HG03135 (cell line): ENCODE results near the gene SBF2.

Source experiments
- ATAC-seq: cut with Tn5 transposase; IDR thresholded peaks from one replicate; pipeline ENCODE4 v1.9.1; 2021; ENCODE audit warnings: mild to moderate bottlenecking, moderate library complexity; ENCODE audit not compliant: unreplicated experiment

SBF2 gene

DNA sequence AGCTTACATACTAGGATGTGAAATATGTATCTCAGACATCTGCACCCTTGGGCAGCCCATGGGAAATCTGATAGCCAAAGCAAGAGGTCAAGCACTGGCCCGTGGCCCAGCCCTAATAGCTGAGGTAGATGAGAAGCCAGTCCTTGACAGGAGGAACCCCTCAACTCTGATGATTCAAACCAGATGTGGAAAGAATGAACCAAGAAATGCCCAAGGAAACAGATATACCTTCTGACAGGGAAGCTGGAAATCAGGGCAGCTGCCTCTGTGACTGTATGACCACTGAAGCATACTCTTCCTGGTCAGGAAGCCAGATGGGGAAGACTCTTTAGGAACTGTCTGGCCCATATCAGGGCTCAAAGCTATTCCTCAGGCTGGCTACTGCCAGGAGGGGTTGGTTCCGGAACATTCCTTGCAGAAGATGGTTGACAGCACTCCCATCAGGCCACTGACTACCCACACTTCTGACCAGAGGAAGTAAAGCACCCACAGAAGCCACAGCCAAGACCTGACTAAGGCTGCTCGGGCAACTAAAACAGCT, 506.0 kb downstream of the SBF2 start:
- no peak for ATAC-seq

- no peak for ATAC-seq
Measured at GRCh38 chr11:9787260-9787659, 506.8 kb downstream of the SBF2 start.

GRCh38 chr11:9784602-9785315, 509.3 kb downstream of the SBF2 start:
- ATAC-seq = no peak

- ATAC-seq = no peak
Measured at GRCh38 chr11:9783986-9784385, 510.0 kb downstream of the SBF2 start.

- no peak for ATAC-seq
Measured at GRCh38 chr11:9780929-9781328, 513.1 kb downstream of the SBF2 start.

DNA sequence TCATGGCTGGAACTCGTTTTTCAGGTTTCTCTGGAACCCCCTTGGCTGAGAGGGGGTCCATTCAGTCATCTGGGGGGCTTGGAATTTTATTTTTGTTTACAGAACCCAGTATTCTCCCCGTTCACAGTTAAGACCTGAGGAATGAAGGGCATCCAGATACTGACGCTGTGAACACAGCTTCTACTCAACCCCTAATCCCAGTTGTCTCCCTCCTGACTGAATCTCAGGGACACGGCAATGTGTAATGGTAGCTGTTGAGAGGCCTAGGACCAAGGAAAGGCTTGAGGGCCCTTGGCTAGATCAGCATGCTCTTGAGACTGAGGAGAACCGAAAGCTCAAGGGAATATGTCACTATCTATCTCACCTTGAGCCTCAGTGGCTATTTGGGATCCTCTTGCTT, 516.5 kb downstream of the SBF2 start:
- ATAC-seq = no peak

DNA sequence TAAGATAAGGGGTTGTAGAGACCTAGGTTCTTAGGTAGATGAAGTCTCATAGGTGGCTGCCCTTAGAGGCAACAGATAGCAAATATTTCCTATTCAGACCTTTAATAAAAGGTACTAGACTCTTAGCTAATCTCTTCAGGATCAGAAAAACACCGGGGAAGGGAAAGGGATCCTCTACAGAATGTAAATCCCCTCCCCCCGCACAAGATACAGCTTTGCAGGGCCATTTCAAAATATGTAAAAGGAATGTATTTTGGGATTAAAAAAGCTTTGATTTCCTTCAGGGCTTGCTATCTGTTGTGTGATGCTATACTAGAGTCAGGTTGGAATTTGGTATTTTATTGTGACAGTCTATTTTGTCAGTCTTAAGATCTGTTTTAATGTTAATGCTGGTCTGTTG, 517.0 kb downstream of the SBF2 start:
- ATAC-seq = no peak

- ATAC-seq = no peak
Measured at GRCh38 chr11:9776203-9776602, 517.8 kb downstream of the SBF2 start.

GRCh38 chr11:9775398-9775779, 518.6 kb downstream of the SBF2 start:
- no peak for ATAC-seq

DNA sequence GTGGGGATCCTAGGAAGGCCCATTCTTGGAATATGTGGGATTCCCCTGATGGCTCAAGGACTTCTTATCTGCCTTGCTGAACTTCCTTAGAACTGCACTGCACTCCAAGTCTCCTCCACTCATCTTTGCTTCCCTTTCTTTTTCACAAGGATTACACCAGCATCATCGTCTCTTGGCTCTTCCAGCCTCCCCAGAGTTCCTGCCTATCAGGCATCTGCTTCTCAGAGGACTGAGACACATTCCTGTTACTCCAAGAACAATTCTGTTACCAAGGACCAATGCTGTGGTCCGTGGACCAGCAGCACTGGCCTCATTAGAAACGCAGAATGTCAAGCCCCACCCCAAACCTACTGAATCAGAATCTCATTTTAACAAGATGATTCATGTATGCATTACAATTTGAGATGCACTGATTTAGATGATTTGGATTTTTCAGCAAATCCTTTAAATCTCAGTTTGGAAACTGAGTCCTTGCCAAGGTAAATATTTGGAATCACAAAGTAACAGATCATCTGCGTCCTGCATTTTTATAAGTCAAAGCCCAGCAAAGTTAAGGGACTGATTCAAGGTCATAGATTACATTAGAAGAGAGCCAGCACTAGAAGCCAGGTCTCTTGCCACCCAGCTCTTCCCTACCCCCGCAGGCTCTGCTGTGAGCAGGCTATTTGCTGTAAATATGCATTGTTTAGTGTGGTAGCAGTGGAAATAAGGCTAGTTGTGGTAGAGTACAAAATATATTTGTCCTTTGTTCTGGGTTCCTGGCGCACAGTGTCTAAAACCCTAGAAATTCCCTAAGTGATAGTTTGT, 519.2 kb downstream of the SBF2 start:
- no peak for ATAC-seq

DNA sequence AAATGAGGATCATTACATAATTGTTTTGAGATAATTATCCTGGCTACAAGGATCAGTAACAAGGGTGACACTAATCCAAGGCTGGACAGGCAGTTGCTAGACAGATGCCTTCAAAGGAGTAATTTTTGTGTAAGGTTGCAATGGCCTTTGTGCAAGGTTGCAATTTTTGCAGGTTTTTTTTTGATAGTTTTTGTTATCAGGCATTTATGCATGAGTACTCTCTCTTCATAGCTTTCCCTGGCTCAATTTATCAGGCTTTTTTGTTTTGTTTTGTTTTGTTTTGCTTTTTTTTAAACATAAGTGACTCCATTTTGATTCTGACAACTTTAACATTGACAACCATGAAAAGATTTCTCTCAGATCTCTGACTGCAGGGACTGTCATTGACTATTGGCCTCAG, 519.9 kb downstream of the SBF2 start:
- no peak for ATAC-seq

GRCh38 chr11:9773524-9773923, 520.5 kb downstream of the SBF2 start:
- ATAC-seq = no peak

DNA sequence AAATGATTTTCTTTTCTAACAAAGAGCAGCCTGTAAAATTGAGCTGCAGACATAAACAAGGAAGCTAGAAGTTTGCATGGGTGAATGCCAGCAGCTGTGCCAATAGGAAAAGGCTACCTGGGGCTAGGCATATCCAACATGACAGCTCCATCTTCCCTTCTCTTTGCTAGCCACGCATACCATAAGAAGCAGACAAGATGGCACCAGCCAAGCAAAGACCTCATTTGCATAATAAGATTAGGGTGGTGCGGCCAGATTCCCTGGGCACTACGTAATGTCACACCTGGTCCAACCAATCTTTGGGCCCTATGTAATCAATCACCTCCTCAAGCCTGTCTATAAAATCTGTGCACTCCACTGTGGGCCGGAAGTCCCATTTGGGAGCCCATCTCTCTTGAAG, 521.8 kb downstream of the SBF2 start:
- ATAC-seq = no peak

GRCh38 chr11:9771071-9771511, 522.9 kb downstream of the SBF2 start:
- no peak for ATAC-seq

DNA sequence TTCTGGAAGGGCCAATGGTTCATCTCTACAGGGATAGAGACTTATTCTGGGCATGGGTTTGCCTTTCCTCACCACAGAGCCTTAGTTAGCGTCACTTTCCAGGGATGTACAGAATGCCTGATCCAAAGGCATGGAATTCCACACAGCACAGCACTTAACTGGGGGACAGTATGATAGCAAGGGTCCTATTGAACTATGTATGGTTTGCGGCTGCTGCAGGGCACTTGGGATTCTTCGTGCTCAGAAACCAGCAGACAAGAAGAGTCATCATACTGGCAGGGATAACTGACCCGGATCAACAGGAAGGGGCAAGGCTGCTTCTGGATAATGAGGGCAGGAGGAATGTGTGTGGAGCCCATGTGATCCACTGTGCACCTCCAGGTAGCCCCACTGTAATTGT, 524.4 kb downstream of the SBF2 start:
- ATAC-seq = no peak

DNA sequence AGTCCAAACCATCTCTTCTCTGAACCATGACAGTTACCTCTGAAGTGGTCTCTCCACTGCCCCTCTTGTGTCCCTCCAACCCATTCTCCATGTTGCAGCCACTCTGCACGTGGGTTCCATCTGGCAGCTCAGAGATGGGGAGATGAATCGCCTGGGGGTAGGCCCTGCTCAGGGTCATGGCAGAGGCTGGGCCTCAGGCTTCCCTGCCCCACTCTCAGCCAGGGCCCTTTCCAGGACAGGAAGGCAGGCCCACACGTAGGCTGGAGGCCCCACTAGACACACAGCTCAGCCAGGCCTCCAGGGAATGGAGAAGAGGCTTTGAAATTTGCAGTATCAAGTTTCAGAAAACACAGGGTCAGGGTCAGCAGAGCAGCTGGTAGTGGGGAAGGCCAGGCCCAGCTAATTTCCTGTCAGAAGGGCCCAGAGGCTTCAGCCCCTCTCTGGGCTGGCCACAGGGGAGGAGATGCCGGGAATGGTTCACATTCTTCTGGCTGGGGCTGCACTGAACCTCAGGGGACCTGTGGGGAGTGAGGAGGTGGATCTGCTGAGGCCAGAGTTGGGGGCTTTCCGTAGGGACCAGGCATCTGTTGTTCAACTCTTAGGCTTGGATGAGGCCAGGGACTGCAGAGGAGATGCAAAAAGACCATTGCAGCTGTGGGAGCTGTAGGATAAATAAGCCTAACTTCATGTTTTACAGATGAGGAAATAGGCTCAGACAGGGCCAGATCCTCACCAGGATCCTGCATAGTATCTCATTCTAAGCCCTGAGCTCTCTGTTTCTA, 528.5 kb downstream of the SBF2 start:
- no peak for ATAC-seq

- ATAC-seq = no peak
Measured at GRCh38 chr11:9763301-9763700, 530.7 kb downstream of the SBF2 start.

DNA sequence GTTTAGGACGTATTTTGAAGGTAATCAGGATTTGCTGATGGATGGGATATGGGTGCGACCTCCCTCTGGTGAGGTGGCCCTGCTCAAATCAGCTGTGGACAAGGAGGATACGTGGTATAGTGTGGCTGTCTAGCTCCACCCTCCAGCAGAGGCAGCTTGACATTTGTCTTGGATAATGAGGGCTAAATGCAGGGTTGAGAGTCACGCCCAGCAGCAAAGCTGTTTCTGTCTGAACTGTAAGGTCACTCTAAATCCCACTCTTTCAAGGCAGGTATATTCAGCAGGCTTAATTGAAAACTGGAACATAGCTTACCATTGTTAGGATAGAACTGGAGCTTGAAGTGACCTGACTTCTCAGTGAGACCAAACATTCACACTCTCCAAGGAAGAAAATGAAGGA, 531.5 kb downstream of the SBF2 start:
- no peak for ATAC-seq

DNA sequence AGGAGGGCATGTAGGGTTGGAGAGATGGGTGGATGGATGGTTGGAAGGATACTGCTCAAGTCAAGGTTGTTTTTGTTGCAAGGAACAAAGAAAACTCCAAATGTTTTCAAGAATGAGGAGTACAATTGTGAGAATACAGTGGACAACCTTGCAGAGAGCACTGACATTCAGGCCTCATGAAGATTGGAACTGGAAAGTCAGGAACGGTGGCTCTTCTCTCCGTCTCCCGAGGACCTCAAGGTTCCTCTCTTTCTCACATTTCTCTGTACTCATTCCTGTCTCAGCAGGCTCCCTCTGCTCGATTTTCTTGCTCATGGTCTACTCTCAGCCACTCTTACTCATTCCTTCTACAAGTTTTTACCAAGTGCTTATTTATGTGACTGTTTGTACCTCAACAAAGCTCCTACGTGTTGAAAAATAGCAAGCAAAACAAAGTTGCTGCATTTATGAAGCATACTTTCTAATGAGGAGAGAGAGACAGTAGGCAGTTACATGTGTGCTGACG, 532.5 kb downstream of the SBF2 start:
- no peak for ATAC-seq

GRCh38 chr11:9760193-9760575, 533.8 kb downstream of the SBF2 start:
- no peak for ATAC-seq

DNA sequence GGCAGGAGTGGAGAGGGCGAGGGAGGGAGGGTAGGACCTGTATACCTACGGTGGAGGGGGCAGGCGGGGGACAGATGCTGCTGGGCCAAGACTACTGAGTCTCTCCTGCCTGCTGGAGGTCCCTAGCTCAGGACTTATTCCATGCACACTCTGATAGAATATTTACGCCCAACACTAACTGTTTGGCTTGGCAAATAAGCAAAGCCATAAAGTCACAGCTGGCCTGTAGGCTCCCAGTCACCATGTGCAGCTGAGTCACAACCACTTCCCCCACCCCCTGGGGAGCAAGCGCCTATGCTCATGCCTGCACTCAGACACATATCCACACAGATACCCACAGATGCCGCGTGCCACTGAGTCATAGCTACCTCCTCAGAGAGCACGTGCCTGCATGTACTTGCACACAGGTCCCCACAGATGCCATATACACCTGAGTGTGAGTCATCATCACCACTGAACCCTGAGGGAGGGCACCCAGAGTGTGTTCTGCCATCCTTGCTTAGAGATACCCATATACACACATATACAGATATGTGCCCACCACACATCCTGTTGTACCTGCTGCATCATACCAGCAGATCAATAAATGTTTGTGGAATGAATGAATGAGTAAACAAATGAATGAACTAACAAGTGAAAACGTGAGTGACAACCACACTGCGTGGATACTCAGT, 534.4 kb downstream of the SBF2 start:
- peak; percentile 39 for ATAC-seq
